GM21737 (cell line): Measurements from ENCODE around the gene KRTAP10-12.

Experiments
- ATAC-seq: cut with Tn5 transposase; IDR thresholded peaks from one replicate; pipeline ENCODE4 v1.9.1; 2021; ENCODE audit warnings: mild to moderate bottlenecking, moderate library complexity; ENCODE audit not compliant: unreplicated experiment

KRTAP10-12 gene

GRCh38 chr21:44697811-44698734 is 1.1 kb downstream of the KRTAP10-12 start:
- no peak for ATAC-seq

- ATAC-seq = no peak
These were observed 2.6 kb downstream of the KRTAP10-12 start for GRCh38 chr21:44699502-44700001.

- no peak for ATAC-seq
These were observed 3.4 kb downstream of the KRTAP10-12 start for GRCh38 chr21:44700101-44701022.

GRCh38 chr21:44701023-44701400 is 4.0 kb downstream of the KRTAP10-12 start:
- ATAC-seq = no peak

GRCh38 chr21:44701541-44701940 is 4.6 kb downstream of the KRTAP10-12 start:
- ATAC-seq = no peak

GRCh38 chr21:44702111-44702972 is 5.4 kb downstream of the KRTAP10-12 start:
- ATAC-seq = no peak

GRCh38 chr21:44702973-44703730 is 6.2 kb downstream of the KRTAP10-12 start:
- no peak for ATAC-seq

- no peak for ATAC-seq
These were observed 7.0 kb downstream of the KRTAP10-12 start for GRCh38 chr21:44703731-44704635.

GRCh38 chr21:44704636-44705001 is 7.6 kb downstream of the KRTAP10-12 start:
- ATAC-seq = no peak

- ATAC-seq = no peak
These were observed 9.2 kb downstream of the KRTAP10-12 start for GRCh38 chr21:44706026-44706705.

GRCh38 chr21:44706706-44707581 is 10.0 kb downstream of the KRTAP10-12 start:
- no peak for ATAC-seq

GRCh38 chr21:44708213-44708865 is 11.4 kb downstream of the KRTAP10-12 start:
- ATAC-seq = no peak

GRCh38 chr21:44708866-44709425 is 12.0 kb downstream of the KRTAP10-12 start:
- no peak for ATAC-seq

GRCh38 chr21:44709426-44710293 is 12.7 kb downstream of the KRTAP10-12 start:
- no peak for ATAC-seq

- no peak for ATAC-seq
These were observed 13.3 kb downstream of the KRTAP10-12 start for GRCh38 chr21:44710294-44710665.
